Keratinocyte (primary cell): ENCODE results near the gene IVL.

Experiments
- CTCF ChIP-seq, 3 experiments: IDR thresholded peaks in 1 of 3; conservative IDR thresholded peaks in 1 of 3; optimal IDR thresholded peaks in 1 of 3; 2 replicates in 2 of 3; 3 replicates in 1 of 3; pipeline versions ENCODE3 to v1.5.1; 2011; ENCODE audit warnings: low read length in 3 of 3, mild to moderate bottlenecking in 3 of 3, moderate library complexity in 2 of 3, control low read depth in 1 of 3, inconsistent platforms in 1 of 3; ENCODE audit not compliant: insufficient read depth in 2 of 3; ENCODE audit errors: extremely low read depth in 1 of 3
- EZH2 ChIP-seq: IDR thresholded peaks from one replicate; pipeline ENCODE4 v1.6.1; 2012; ENCODE audit warnings: inconsistent platforms, mild to moderate bottlenecking, low read length, moderate library complexity

GRCh38 chr1:152876827-152877226 is 31.5 kb upstream of the IVL start:
- no peak for TF ChIP-seq CTCF (optimal IDR thresholded peaks at IDR 0.05 in 1 of 3, IDR thresholded peaks at IDR 0.05 in 1 of 3, conservative IDR thresholded peaks at IDR 0.05 in 1 of 3; ENCODE audit: extremely low read depth in 1 of 3, insufficient read depth in 2 of 3, low read length in 3 of 3)
- TF ChIP-seq EZH2: no peak
